OCI-LY3 (cell line): ENCODE results near the gene SOX5.

Experiments
- H2AFZ ChIP-seq: fragments of 200-600, 300-600 bp; shearing (Covaris generic); 2 replicates; pipeline ENCODE4 v1.6.0; 2014; ENCODE audit warnings: antibody characterized with exemption, low read depth, low read length
- H3K27ac ChIP-seq: fragments of 200-600, 300-600 bp; sonication (generic); 2 replicates; pipeline ENCODE4 v1.5.1; 2014; ENCODE audit warnings: mild to moderate bottlenecking, low read length, moderate library complexity, mixed read lengths
- H3K27me3 ChIP-seq: fragments of 200-600, 300-600 bp; sonication (generic); 2 replicates; pipeline ENCODE4 v1.6.1; 2014; ENCODE audit warnings: low read depth, low read length, mixed read lengths
- H3K36me3 ChIP-seq: fragments of 200-600, 300-600 bp; sonication (generic); replicated peaks from 2 replicates; pipeline ENCODE3; 2014; ENCODE audit warnings: low read depth, low read length, mixed read lengths
- H3K4me1 ChIP-seq: fragments of 300-600, 200-600 bp; sonication (generic); 2 replicates; pipeline ENCODE4 v1.6.1; 2014; ENCODE audit warnings: low read length, mixed read lengths
- H3K4me2 ChIP-seq: fragments of 200-600, 300-600 bp; sonication (generic); 2 replicates; pipeline ENCODE4 v1.6.1; 2014; ENCODE audit warnings: low read length, mixed read lengths
- H3K4me3 ChIP-seq: fragments of 300-600, 200-600 bp; sonication (generic); 2 replicates; pipeline ENCODE4 v1.5.1; 2014; ENCODE audit warnings: antibody characterized with exemption, mild to moderate bottlenecking, low read length, moderate library complexity
- H3K79me2 ChIP-seq: fragments of 300-600, 200-600 bp; shearing (Covaris generic); 2 replicates; pipeline ENCODE4 v1.6.1; 2014; ENCODE audit warnings: mild to moderate bottlenecking, low read length, mixed read lengths
- H3K9ac ChIP-seq: fragments of 300-600, 200-600 bp; shearing (Covaris generic); 2 replicates; pipeline ENCODE4 v1.6.0; 2014; ENCODE audit warnings: mild to moderate bottlenecking, low read length, moderate library complexity
- H3K9me3 ChIP-seq: fragments of 200-600, 300-600 bp; shearing (Covaris generic); 2 replicates; pipeline ENCODE4 v1.6.1; 2014; ENCODE audit warnings: low read length, mixed read lengths; ENCODE audit not compliant: insufficient read depth
- H4K20me1 ChIP-seq: fragments of 200-600, 300-600 bp; sonication (generic); 2 replicates; pipeline ENCODE4 v1.6.1; 2016; ENCODE audit warnings: low read length, mixed read lengths; ENCODE audit not compliant: insufficient read depth
- CTCF ChIP-seq: fragments of 200-600, 300-600 bp; sonication (generic); IDR thresholded peaks from 2 replicates; pipeline ENCODE4 v1.5.1; 2014; ENCODE audit warnings: antibody characterized with exemption, low read length, low read depth
- EZH2phosphoT487 ChIP-seq: fragments of 200-600 bp; shearing (Covaris generic); IDR thresholded peaks from 2 replicates; pipeline ENCODE4 v1.6.1; 2018; ENCODE audit warnings: antibody characterized with exemption, mixed run types, low read depth

The SOX5 gene

GRCh38 chr12:23949348-23950209, at the start of gene SOX5:
SOX5 (minus strand) TSS chr12:23949670; CDS start chr12:23949601, 69 bp downstream.
- peaks cover 54% of the 10 kb centered on the region for H4K20me1 ChIP-seq
- TF ChIP-seq CTCF (no peak), EZH2phosphoT487 (no peak)
- no peaks in the 10 kb centered on the region for H3K4me1 ChIP-seq
- H3K27me3 ChIP-seq: no peaks in the 10 kb centered on the region
- H3K36me3 ChIP-seq: no peaks in the 10 kb centered on the region
- H2AFZ ChIP-seq: no peak within 1 kb of the TSS
- H3K79me2 ChIP-seq: peaks cover 12% of the 10 kb centered on the region
- H3K27ac ChIP-seq: no peak within 1 kb of the TSS
- H3K9ac ChIP-seq: no peak within 1 kb of the TSS
- H3K4me2 ChIP-seq: no peak within 1 kb of the TSS
- no peak within 1 kb of the TSS for H3K4me3 ChIP-seq
- no peaks in the 10 kb centered on the region for H3K9me3 ChIP-seq

- peaks cover 22% of the 10 kb centered on the region for H3K79me2 ChIP-seq
- no peaks in the 10 kb centered on the region for H3K27me3 ChIP-seq
- H3K9ac ChIP-seq: no peak overlapping the region
- H3K4me2 ChIP-seq: no peak overlapping the region
- no peak overlapping the region for H3K4me3 ChIP-seq
- no peak overlapping the region for H2AFZ ChIP-seq
- peaks cover 82% of the 10 kb centered on the region for H4K20me1 ChIP-seq
- H3K9me3 ChIP-seq: no peaks in the 10 kb centered on the region
- no peaks in the 10 kb centered on the region for H3K4me1 ChIP-seq
- peaks cover 3% of the 10 kb centered on the region for H3K36me3 ChIP-seq
- TF ChIP-seq EZH2phosphoT487 (no peak), CTCF (no peak)
- H3K27ac ChIP-seq: no peak overlapping the region
These were observed 37.6 kb upstream of the SOX5 start for GRCh38 chr12:23987046-23987445.

GRCh38 chr12:23980826-23981225, 31.4 kb upstream of the SOX5 start:
- Histone ChIP-seq H2AFZ (no peak overlapping the region), H3K79me2 (peaks cover 7% of the 10 kb centered on the region), H4K20me1 (peaks cover 56% of the 10 kb centered on the region), H3K27ac (no peak overlapping the region), H3K4me1 (no peaks in the 10 kb centered on the region), H3K4me3 (no peak overlapping the region), H3K9me3 (no peaks in the 10 kb centered on the region), H3K9ac (no peak overlapping the region), H3K36me3 (no peaks in the 10 kb centered on the region), H3K4me2 (no peak overlapping the region), H3K27me3 (no peaks in the 10 kb centered on the region)
- TF ChIP-seq EZH2phosphoT487: no peak
- TF ChIP-seq CTCF: no peak

- no peak overlapping the region for H3K4me2 ChIP-seq
- H3K9ac ChIP-seq: no peak overlapping the region
- H3K27me3 ChIP-seq: no peaks in the 10 kb centered on the region
- H4K20me1 ChIP-seq: peaks cover 55% of the 10 kb centered on the region
- H2AFZ ChIP-seq: no peak overlapping the region
- H3K36me3 ChIP-seq: no peaks in the 10 kb centered on the region
- TF ChIP-seq CTCF: no peak
- no peaks in the 10 kb centered on the region for H3K9me3 ChIP-seq
- peaks cover 7% of the 10 kb centered on the region; the same call in 1 of the 2 replicates for H3K79me2 ChIP-seq
- no peak overlapping the region for H3K4me3 ChIP-seq
- H3K27ac ChIP-seq: no peak overlapping the region
- no peaks in the 10 kb centered on the region for H3K4me1 ChIP-seq
These were observed 15.3 kb upstream of the SOX5 start for GRCh38 chr12:23964812-23965211.
